T-helper 1 cell treated with Interleukin-12 subunit alpha and Interleukin-12 subunit beta and Interleukin-4 antibody, amounts not matched to agents 30 μg/mL and 1 μg/mL, for 36 hours (primary cell): ENCODE measurements around the gene SEC24C.
A peak's percentile ranks its signal among the peaks of the same experiment; 100 is the strongest.

ENCODE experiments used
- H3K27ac Mint-ChIP-seq: one replicate; pipeline ENCODE4 v1.8.0; 2021; ENCODE audit warnings: mild to moderate bottlenecking, mixed read lengths
- H3K27me3 Mint-ChIP-seq: one replicate; pipeline ENCODE4 v1.8.0; 2021; ENCODE audit warnings: low read depth, mixed read lengths
- H3K36me3 Mint-ChIP-seq: one replicate; pipeline ENCODE4 v1.8.0; 2021; ENCODE audit warnings: low read depth, mixed read lengths
- H3K4me1 Mint-ChIP-seq: one replicate; pipeline ENCODE4 v1.8.0; 2021; ENCODE audit warnings: low read depth, mixed read lengths
- H3K4me3 Mint-ChIP-seq: one replicate; pipeline ENCODE4 v1.8.0; 2021; ENCODE audit warnings: mild to moderate bottlenecking, moderate library complexity, mixed read lengths
- H3K9me3 Mint-ChIP-seq: one replicate; pipeline ENCODE4 v1.8.0; 2021; ENCODE audit warnings: mixed read lengths

The SEC24C gene

GRCh38 chr10:73746721-73747120 is 2.5 kb downstream of the SEC24C start:
- H3K4me1 Mint-ChIP-seq = peaks cover 41% of the 10 kb centered on the region
- peaks cover 31% of the 10 kb centered on the region for H3K36me3 Mint-ChIP-seq
- peak overlapping the region; percentile 46 for H3K27ac Mint-ChIP-seq
- no peaks in the 10 kb centered on the region for H3K9me3 Mint-ChIP-seq
- no peaks in the 10 kb centered on the region for H3K27me3 Mint-ChIP-seq
- H3K4me3 Mint-ChIP-seq = peak overlapping the region; percentile 67

GRCh38 chr10:73750819-73751218 is 6.6 kb downstream of the SEC24C start:
- peaks cover 46% of the 10 kb centered on the region for H3K36me3 Mint-ChIP-seq
- no peak overlapping the region for H3K27ac Mint-ChIP-seq
- H3K4me1 Mint-ChIP-seq = peaks cover 33% of the 10 kb centered on the region
- no peak overlapping the region for H3K4me3 Mint-ChIP-seq
- H3K9me3 Mint-ChIP-seq = no peaks in the 10 kb centered on the region
- no peaks in the 10 kb centered on the region for H3K27me3 Mint-ChIP-seq

- peaks cover 43% of the 10 kb centered on the region for H3K36me3 Mint-ChIP-seq
- H3K27ac Mint-ChIP-seq = no peak overlapping the region
- H3K4me1 Mint-ChIP-seq = peaks cover 37% of the 10 kb centered on the region
- H3K4me3 Mint-ChIP-seq = no peak overlapping the region
- H3K9me3 Mint-ChIP-seq = no peaks in the 10 kb centered on the region
- no peaks in the 10 kb centered on the region for H3K27me3 Mint-ChIP-seq
Observed at GRCh38 chr10:73756183-73756582, 12.0 kb downstream of the SEC24C start.

- Mint-ChIP-seq H3K27ac (peak overlapping the region; percentile 79), H3K36me3 (peaks cover 45% of the 10 kb centered on the region), H3K4me1 (peaks cover 48% of the 10 kb centered on the region), H3K9me3 (no peaks in the 10 kb centered on the region), H3K4me3 (peak overlapping the region; percentile 14), H3K27me3 (no peaks in the 10 kb centered on the region)
Observed at GRCh38 chr10:73758704-73759511, 14.7 kb downstream of the SEC24C start.

- H3K4me1 Mint-ChIP-seq = peaks cover 49% of the 10 kb centered on the region
- H3K9me3 Mint-ChIP-seq = no peaks in the 10 kb centered on the region
- H3K27me3 Mint-ChIP-seq = no peaks in the 10 kb centered on the region
- peaks cover 43% of the 10 kb centered on the region for H3K36me3 Mint-ChIP-seq
- no peak overlapping the region for H3K4me3 Mint-ChIP-seq
- peak overlapping the region; percentile 79 for H3K27ac Mint-ChIP-seq
Observed at GRCh38 chr10:73759512-73760115, 15.4 kb downstream of the SEC24C start.

- peaks cover 48% of the 10 kb centered on the region for H3K4me1 Mint-ChIP-seq
- H3K27me3 Mint-ChIP-seq = no peaks in the 10 kb centered on the region
- H3K36me3 Mint-ChIP-seq = peaks cover 56% of the 10 kb centered on the region
- H3K27ac Mint-ChIP-seq = peak overlapping the region; percentile 31
- H3K4me3 Mint-ChIP-seq = no peak overlapping the region
- no peaks in the 10 kb centered on the region for H3K9me3 Mint-ChIP-seq
Observed at GRCh38 chr10:73761781-73762180, 17.6 kb downstream of the SEC24C start.

GRCh38 chr10:73762915-73763314 is 18.7 kb downstream of the SEC24C start:
- no peaks in the 10 kb centered on the region for H3K27me3 Mint-ChIP-seq
- H3K4me3 Mint-ChIP-seq = peak overlapping the region; percentile 29
- H3K36me3 Mint-ChIP-seq = peaks cover 62% of the 10 kb centered on the region
- peaks cover 47% of the 10 kb centered on the region for H3K4me1 Mint-ChIP-seq
- no peaks in the 10 kb centered on the region for H3K9me3 Mint-ChIP-seq
- H3K27ac Mint-ChIP-seq = peak overlapping the region; percentile 83

- Mint-ChIP-seq H3K36me3 (peaks cover 65% of the 10 kb centered on the region), H3K27ac (peak overlapping the region; percentile 83), H3K4me3 (no peak overlapping the region), H3K4me1 (peaks cover 47% of the 10 kb centered on the region), H3K27me3 (no peaks in the 10 kb centered on the region), H3K9me3 (no peaks in the 10 kb centered on the region)
Observed at GRCh38 chr10:73763343-73763742, 19.2 kb downstream of the SEC24C start.

- H3K27me3 Mint-ChIP-seq = no peaks in the 10 kb centered on the region
- H3K27ac Mint-ChIP-seq = no peak overlapping the region
- H3K36me3 Mint-ChIP-seq = peaks cover 74% of the 10 kb centered on the region
- H3K9me3 Mint-ChIP-seq = no peaks in the 10 kb centered on the region
- H3K4me3 Mint-ChIP-seq = no peak overlapping the region
- H3K4me1 Mint-ChIP-seq = peaks cover 46% of the 10 kb centered on the region
Observed at GRCh38 chr10:73765066-73765465, 20.9 kb downstream of the SEC24C start.

GRCh38 chr10:73768881-73769280 is 24.7 kb downstream of the SEC24C start:
- H3K4me1 Mint-ChIP-seq = peaks cover 38% of the 10 kb centered on the region
- peak overlapping the region; percentile 3 for H3K4me3 Mint-ChIP-seq
- peaks cover 71% of the 10 kb centered on the region for H3K36me3 Mint-ChIP-seq
- no peaks in the 10 kb centered on the region for H3K27me3 Mint-ChIP-seq
- peak overlapping the region; percentile 72 for H3K27ac Mint-ChIP-seq
- no peaks in the 10 kb centered on the region for H3K9me3 Mint-ChIP-seq

- H3K4me3 Mint-ChIP-seq = no peak overlapping the region
- H3K9me3 Mint-ChIP-seq = no peaks in the 10 kb centered on the region
- H3K27ac Mint-ChIP-seq = peak overlapping the region; percentile 72
- no peaks in the 10 kb centered on the region for H3K27me3 Mint-ChIP-seq
- H3K4me1 Mint-ChIP-seq = peaks cover 43% of the 10 kb centered on the region
- H3K36me3 Mint-ChIP-seq = peaks cover 74% of the 10 kb centered on the region
Observed at GRCh38 chr10:73769396-73769795, 25.2 kb downstream of the SEC24C start.

GRCh38 chr10:73771722-73772280 is 27.6 kb downstream of the SEC24C start:
- Mint-ChIP-seq H3K4me1 (peaks cover 51% of the 10 kb centered on the region), H3K4me3 (peak overlapping the region; percentile 96), H3K9me3 (no peaks in the 10 kb centered on the region), H3K27ac (peak overlapping the region; percentile 85), H3K27me3 (no peaks in the 10 kb centered on the region), H3K36me3 (peaks cover 69% of the 10 kb centered on the region)

- Mint-ChIP-seq H3K4me1 (peaks cover 55% of the 10 kb centered on the region), H3K27ac (peak overlapping the region; percentile 85), H3K4me3 (peak overlapping the region; percentile 96), H3K36me3 (peaks cover 68% of the 10 kb centered on the region), H3K27me3 (no peaks in the 10 kb centered on the region), H3K9me3 (no peaks in the 10 kb centered on the region)
Observed at GRCh38 chr10:73772281-73773151, 28.3 kb downstream of the SEC24C start.

GRCh38 chr10:73773152-73773879 is 29.1 kb downstream of the SEC24C start:
- H3K27ac Mint-ChIP-seq = peak overlapping the region; percentile 85
- H3K36me3 Mint-ChIP-seq = peaks cover 63% of the 10 kb centered on the region
- H3K9me3 Mint-ChIP-seq = no peaks in the 10 kb centered on the region
- H3K27me3 Mint-ChIP-seq = no peaks in the 10 kb centered on the region
- peak overlapping the region; percentile 96 for H3K4me3 Mint-ChIP-seq
- H3K4me1 Mint-ChIP-seq = peaks cover 55% of the 10 kb centered on the region
